Sigmoid colon (tissue), 4 donors: ENCODE results near the gene ITPR2.

Experiments
- EP300 ChIP-seq, 4 donors: sonication (generic); formaldehyde crosslinking; IDR thresholded peaks; one replicate each; pipeline ENCODE4 v1.6.1; 2017; ENCODE audit warnings: antibody characterized with exemption in 4 of 4
- POLR2A ChIP-seq, 2 donors: fragments of 450-650 bp; IDR thresholded peaks; one replicate each; pipeline ENCODE4 v1.6.1; 2016; ENCODE audit warnings: antibody characterized with exemption in 2 of 2, mild to moderate bottlenecking in 2 of 2, moderate library complexity in 2 of 2
- POLR2AphosphoS5 ChIP-seq, 4 donors: sonication (generic); formaldehyde crosslinking; IDR thresholded peaks; one replicate each; pipeline ENCODE4 v1.6.1; 2017; ENCODE audit warnings: antibody characterized with exemption in 4 of 4
- TF ChIP-seq, protein P1 (sequence below), 4 experiments: fragments of 450-650 bp in 3 of 4; fragments of 200-600 bp in 1 of 4; IDR thresholded peaks; one replicate each; pipeline ENCODE4 v1.5.1; 2016 to 2019; ENCODE audit warnings: antibody characterized with exemption in 4 of 4, mild to moderate bottlenecking in 3 of 4, moderate library complexity in 2 of 4

GRCh38 chr12:26416550-26416949, 416.4 kb downstream of the ITPR2 start:
- TF ChIP-seq POLR2AphosphoS5 (IDR thresholded peaks at IDR 0.05) (no peak), EP300 (IDR thresholded peaks at IDR 0.05) (no peak), POLR2A (IDR thresholded peaks at IDR 0.05) (no peak)
- TF ChIP-seq, protein P1, sequence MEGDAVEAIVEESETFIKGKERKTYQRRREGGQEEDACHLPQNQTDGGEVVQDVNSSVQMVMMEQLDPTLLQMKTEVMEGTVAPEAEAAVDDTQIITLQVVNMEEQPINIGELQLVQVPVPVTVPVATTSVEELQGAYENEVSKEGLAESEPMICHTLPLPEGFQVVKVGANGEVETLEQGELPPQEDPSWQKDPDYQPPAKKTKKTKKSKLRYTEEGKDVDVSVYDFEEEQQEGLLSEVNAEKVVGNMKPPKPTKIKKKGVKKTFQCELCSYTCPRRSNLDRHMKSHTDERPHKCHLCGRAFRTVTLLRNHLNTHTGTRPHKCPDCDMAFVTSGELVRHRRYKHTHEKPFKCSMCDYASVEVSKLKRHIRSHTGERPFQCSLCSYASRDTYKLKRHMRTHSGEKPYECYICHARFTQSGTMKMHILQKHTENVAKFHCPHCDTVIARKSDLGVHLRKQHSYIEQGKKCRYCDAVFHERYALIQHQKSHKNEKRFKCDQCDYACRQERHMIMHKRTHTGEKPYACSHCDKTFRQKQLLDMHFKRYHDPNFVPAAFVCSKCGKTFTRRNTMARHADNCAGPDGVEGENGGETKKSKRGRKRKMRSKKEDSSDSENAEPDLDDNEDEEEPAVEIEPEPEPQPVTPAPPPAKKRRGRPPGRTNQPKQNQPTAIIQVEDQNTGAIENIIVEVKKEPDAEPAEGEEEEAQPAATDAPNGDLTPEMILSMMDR (IDR thresholded peaks at IDR 0.05), result no peak
